ENCODE measurements around the gene ASXL2. TPM values are rescaled to one million over a fixed set of nuclear protein-coding genes. Genes with fewer than 3 reads are reported as not detected.

Gene ASXL2
- total RNA-seq, 4 donors from 2014 or later, result 15.4 to 19.7 (median 17.6) TPM

DNA sequence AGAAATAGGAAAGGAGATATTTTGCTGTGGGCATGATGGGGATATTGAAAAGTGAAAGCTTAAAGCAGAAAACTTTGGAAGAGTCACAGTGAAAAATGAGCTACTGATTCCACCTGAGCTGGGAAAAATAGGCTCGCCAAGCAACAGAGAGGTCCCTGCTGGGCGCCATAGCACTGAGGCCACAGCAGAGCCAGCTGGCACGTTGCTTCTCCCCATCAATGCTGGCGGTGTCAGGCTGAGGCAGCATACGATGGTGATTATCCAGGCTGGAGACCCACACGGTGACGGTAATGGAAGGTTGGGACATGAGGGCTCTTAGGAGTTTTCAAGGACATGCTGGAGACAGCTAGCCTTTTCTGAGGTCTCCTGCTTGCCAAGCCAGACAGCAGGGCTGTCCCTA, 179.1 kb downstream of the ASXL2 start:
- ATAC-seq (ENCODE audit: low FRiP score), result no peak
- no peak for DNase-seq (ENCODE audit: low spot score)
- TF ChIP-seq CTCF (IDR thresholded peaks at IDR 0.05), result no peak

DNA sequence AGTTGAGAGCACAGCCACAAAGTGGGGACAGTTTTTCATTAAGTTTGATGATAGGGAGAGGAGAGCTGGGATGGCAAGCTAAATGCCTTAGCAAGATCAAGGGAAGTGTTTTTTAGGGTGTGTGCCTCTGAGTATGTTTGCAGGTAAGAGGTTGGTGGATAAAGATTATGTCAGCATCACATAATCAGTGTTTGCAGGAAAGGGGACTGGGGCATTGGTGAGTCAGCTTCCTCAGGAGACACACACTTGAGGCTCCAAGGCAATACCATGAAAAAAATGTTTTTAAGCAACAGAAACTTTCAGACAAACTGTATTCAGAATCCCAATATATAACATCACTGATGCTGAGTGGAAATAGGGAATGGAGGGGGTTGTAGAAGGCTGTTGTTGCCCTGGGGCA, 179.5 kb downstream of the ASXL2 start:
- TF ChIP-seq CTCF (IDR thresholded peaks at IDR 0.05), result no peak
- no peak for DNase-seq (ENCODE audit: low spot score)
- no peak for ATAC-seq (ENCODE audit: low FRiP score)

DNA sequence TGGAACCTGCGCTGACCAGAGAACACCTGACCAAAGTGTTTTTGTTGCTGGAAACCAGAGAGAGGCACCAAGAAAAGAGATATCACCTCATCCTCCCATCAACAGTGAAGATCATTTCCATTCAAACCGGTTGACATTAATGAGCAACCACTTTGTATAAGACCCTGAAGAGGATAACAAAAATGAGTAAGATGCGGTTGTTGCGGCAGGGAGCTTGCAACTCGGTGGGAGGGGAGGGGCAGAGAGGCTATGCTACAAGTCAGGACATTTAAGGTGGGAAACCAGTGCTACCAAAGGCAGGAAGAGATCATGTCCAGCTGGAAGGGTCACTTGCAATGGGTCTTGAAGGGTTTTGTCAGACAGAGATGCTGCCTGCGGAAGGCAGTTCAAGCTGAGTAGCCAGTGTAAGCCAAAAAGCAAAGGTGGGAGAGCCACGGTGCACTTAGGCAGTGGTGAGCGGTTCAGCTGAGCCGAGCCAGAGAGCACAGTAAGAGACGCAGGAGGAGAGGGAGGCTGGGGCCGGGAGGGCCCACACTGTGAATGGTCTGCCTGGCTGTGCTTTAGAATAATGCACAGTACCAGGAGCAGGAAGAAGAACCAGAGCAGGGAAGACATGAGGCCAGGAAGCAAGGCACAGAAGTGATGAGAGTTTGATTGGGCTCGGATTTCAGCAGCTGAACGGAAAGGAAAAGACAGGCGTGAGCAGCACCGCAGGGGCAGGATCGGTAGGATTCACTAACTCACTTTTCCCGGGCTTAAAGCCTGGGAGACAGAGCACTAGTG, 180.5 kb downstream of the ASXL2 start:
- TF ChIP-seq CTCF (IDR thresholded peaks at IDR 0.05), result no peak
- ATAC-seq (ENCODE audit: low FRiP score), result no peak
- no peak for DNase-seq (ENCODE audit: low spot score)

GRCh38 chr2:25692737-25693445, 185.4 kb downstream of the ASXL2 start:
- DNase-seq (ENCODE audit: low spot score), result no peak

GRCh38 chr2:25692143-25692542, 186.1 kb downstream of the ASXL2 start:
- DNase-seq (ENCODE audit: low spot score), result no peak
- no peak for ATAC-seq (ENCODE audit: low FRiP score)
- TF ChIP-seq CTCF (IDR thresholded peaks at IDR 0.05), result no peak

More at GRCh38 chr2:25692737-25693445, 185.4 kb downstream of the ASXL2 start:
- TF ChIP-seq CTCF (IDR thresholded peaks at IDR 0.05), result no peak
- no peak for ATAC-seq (ENCODE audit: low FRiP score)

DNA sequence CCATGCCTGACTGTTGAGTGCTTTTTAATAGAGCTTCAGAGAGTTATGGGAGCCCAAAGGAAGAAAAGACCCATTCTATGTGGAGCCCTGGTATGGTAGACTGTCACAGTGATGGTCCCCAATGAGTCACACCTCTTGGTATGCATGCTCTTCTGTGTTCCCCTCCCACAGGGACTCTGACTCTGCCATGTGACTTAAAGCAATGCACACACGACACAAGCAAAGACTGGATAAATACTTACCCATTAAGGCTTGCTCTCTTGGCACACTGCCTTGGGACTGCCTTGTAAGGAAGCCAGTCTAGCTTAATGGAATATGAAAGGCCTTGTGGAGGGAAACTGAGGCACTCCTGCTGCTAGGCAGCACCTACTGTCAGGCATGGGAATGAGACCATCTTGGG, 188.2 kb downstream of the ASXL2 start:
- no peak for DNase-seq (ENCODE audit: low spot score)
- TF ChIP-seq CTCF (IDR thresholded peaks at IDR 0.05), result no peak
- ATAC-seq (ENCODE audit: low FRiP score), result no peak

DNA sequence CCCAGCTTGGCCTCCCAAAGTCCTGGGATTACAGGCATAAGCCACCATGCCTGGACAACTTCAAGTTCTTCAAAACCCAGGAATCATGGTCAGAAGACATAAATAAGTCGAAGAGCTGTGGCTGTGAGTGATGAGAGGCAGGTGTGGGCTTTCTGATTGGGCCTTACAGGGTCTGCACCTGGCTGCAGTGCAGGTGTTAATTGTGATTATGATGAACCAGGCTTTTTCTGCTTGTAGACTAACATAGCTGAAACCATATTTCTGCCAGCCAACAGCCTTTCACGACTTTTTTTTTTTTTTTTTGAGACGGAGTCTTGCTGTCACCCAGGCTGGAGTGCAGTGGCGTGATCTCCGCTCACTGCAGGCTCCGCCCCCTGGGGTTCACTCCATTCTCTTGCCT, 190.1 kb downstream of the ASXL2 start:
- ATAC-seq (ENCODE audit: low FRiP score), result no peak
- DNase-seq (ENCODE audit: low spot score), result no peak
- TF ChIP-seq CTCF (IDR thresholded peaks at IDR 0.05), result no peak

Measured in omental fat pad (tissue), 4 donors.